CD1c-positive myeloid dendritic cell (primary cell): ENCODE results near the gene LRCH1.

Source experiments
- DNase-seq: peaks from one replicate; pipeline ENCODE4 v3.0.0-alpha.2; 2016; ENCODE audit errors: extremely low spot score

Gene LRCH1

DNA sequence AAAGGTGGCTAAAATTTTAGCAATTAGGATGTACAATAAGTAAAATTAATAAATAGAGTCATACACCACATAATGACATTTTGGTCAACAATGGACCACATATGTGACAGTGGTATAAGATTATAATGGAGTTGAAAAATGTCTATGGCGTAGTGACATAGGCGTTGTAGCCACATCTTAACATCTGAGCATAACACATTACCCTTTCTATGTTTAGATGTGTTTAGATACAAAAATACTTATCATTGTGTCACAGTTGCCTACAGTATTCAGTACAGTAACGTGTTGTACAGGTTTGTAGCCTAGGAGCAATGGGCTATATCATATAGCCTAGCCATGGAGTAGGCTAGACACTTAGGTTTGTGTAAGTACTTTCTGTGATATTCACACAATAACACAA, 111.2 kb downstream of the LRCH1 start:
- DNase-seq, result no peak

DNA sequence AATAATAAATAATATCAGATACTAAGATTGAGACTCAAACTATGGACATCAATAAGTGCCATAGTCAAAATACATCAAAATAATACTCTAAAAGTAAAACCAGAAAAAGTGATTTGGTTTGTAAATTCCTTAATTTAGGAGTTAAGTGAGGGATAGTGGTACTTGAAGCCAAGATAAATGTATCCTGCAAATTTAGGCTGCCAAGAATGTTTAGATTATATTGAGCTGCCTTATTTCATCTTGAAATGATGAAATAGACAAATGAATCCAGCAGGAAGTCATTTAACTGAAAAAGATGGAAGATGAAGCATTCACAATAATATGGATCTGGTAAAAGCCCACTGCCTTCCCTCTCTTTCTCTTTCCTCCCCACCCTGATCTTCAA, 112.3 kb downstream of the LRCH1 start:
- no peak for DNase-seq

DNA sequence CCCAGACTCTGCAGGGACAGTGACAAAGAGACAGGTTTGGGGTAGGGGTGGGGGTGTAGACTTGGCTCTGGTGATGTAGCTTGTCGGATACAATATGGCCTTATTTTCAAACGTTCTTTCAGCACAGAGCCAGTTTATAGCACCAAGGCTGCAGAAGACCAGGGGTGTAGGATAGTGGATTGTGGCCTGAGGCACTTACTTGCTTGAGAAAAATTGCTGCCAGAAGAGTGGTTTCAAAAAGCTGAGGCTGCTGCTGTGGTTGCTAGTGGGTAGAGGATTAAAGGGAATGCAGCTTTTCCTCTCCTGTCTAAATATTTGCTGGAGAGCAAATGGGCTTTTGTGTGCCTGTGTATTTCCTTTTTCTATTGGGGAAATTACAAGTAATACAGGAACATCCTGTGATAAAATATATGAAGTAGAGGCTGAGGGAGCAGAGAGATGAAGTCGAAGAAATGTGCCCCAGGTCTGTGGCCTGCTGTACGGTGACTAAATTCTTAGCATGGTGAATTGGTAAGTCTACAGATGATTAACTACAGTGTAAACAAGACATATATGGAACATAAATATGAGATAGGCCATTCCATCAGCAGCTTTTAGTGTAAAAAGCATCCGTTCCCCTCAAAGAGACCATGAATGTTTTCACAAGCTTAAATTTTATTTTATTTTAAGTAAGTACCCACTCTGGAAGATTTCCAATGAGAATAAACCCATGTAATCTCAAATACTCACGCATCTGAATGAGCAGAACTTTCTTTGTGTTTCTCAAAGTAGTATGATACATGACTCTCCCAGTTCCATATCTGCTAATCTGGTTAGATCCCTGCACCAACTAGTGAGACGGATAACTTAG, 112.9 kb downstream of the LRCH1 start:
- DNase-seq, result no peak

DNA sequence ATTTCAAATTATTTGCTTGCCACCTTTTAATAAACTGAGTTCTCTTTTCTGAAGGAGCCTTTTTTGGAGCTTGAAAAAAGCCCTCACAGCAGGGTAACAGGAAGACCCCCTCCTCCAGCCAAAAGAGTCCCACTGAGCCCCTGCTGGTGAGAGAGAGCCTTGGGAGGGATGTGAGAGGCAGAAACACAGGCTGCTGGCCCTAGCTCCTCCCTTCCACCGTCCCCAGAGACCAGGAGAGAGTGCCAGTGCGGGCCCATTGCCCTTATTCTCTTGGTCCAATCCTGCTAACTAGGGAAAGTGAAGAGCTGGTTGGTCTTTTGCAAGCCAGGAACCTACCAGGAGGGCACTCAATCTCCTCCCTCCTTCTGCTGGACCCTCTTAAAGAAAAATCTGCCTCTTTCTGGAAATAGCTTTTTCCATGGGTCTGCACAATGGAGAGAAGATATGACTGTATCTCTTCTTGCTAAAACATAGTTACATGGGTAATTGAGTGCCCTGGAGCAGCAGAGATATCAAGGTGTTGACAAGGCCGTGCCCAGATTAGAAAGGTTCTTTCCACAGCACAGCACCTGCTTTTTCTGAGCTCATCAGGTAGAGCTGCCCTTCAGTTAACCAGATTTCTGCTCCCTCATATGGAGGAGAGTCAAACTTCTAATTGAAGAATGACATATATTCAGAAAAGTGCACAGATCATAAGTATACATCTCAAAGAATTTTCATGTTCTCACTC, 113.9 kb downstream of the LRCH1 start:
- no peak for DNase-seq

DNA sequence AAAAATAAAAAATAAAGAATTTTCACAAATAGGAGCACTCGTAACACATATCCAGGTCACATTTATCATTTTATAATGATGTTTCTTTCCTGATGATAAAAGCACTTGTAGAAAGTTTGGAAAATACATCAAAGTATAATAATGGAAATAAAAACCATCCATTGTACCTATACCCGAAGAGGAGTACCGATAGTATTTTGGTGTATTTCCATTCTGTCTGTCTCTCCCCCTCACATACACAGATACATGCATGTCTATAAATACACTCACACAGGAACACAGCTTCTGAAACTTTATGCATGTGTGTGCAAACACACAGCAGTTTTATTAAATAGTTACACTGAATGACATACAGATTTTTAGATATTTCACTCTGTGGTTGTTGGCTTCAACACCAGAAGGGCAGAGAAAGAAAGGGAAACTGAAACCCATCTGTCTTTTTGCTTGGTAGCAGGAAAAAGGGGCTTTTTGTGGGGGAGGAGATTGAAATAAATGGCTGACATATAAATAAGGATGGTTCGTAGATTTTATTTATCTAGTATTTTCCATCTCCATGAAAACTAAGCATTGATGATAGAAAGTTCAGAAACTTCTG, 114.8 kb downstream of the LRCH1 start:
- DNase-seq, result no peak

DNA sequence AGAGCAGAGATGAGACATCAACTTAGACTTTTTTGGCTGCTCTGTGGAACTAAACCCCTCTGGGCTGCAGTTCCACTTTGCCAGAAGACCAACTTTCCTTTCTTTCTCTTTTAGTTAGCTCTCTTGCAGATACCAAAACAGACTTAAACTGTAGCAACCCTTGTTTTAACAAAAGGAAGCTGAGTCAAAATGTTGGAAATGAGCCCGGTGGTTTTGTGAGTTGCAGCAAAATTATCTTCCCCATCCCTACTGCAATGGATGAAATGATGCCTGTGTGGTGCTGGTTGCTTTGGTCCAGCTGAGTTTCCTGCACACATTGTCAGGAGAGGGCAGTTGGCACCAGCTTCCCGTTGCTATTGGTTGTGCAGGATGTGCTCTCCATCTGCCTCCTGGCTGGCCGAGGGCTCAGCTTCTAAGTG, 115.3 kb downstream of the LRCH1 start:
- peak; percentile 24 for DNase-seq

DNA sequence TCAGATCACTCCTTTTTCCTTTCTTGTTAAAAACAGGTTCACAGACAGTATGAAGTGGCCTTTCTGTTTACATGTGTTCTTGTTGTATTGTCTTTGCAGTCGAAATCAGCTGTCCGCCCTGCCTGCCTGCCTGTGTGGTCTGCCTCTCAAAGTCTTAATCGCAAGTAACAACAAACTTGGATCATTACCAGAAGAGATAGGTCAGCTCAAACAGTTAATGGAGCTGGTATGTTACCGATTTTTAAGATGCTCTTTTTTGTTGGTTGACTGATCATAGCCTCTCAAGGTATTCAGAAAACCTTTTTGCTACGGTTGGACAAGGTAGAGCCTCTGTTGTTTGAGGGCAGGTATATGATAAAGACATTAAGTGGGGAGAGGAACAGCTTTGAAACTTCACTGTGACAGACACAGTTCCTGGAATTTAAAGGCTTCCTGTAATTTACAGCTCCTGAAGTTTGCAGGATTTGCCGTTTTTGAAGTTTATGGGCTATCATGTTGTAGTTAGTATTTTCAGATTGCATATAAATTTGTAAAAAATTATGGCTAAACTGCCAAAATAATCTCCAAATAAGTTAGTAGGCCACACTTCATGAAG, 116.1 kb downstream of the LRCH1 start:
- DNase-seq, result no peak

DNA sequence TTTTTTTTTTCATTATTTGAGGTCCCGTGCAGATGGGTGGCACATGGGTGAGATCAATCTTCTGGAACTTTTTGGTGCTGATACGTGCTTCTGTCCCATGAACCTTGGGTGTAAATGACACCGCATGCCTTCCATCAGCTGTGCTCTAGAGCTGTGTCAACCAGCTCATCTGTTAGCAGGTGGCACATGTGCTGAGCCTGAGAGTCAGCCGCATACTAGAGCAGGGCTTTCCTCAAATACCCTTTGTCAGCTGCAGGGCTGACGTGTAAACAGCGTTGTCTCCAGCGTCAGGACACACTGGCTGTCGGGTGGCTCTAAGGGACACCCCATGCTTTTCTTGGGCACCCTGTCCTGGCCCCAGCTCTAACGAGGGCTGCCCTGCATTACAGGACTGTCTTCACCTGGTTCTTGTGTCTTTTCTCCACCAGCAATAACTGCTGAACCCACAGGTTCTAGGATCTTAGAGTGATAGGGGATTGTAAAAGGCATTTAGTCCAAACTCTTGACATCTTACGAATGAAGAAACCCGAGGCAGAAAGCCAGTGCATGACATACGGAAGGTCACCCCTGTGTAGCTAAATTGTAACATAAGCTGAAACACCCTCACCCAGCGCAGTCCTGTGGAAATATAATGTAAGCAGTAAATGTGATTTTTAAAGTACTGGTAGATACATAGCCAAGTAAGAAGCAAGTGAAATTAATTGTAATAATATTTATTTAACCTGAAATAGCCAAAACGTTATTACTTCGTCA, 119.5 kb downstream of the LRCH1 start:
- DNase-seq, result no peak

DNA sequence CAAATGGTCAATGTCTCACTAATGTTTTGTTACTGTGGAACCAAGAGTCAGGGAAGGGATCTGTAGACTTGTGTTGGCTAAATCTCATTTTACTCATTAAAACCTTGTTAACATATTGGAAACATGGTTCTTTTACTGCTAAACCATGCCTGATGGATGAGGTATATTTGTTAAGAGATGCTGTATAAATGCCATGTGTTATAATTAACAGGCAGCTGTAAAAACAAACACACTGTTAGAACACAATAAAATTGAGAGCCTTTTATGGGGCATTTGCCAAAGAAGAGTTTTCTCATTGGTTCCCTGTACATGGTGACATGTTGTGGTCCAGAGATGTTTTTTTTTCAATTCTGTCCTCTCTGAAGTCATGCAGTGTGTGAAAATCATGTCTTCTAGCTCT, 122.0 kb downstream of the LRCH1 start:
- DNase-seq, result no peak

DNA sequence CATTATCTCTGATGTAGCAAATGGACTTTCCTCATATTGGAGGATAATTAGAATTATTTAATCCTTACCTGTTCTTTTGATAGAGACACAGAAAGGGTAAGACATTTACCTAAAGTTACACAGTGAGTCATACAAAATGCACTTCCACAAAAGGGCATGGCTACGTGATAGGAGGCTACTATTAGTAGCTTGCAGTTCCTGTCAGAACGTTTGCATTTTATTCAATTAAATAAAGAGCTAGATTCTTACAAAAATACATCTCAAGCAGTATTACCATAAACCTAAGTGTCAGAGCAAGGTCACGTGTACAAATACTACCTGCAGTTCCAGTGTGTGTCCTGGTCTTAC, 123.4 kb downstream of the LRCH1 start:
- DNase-seq, result no peak

DNA sequence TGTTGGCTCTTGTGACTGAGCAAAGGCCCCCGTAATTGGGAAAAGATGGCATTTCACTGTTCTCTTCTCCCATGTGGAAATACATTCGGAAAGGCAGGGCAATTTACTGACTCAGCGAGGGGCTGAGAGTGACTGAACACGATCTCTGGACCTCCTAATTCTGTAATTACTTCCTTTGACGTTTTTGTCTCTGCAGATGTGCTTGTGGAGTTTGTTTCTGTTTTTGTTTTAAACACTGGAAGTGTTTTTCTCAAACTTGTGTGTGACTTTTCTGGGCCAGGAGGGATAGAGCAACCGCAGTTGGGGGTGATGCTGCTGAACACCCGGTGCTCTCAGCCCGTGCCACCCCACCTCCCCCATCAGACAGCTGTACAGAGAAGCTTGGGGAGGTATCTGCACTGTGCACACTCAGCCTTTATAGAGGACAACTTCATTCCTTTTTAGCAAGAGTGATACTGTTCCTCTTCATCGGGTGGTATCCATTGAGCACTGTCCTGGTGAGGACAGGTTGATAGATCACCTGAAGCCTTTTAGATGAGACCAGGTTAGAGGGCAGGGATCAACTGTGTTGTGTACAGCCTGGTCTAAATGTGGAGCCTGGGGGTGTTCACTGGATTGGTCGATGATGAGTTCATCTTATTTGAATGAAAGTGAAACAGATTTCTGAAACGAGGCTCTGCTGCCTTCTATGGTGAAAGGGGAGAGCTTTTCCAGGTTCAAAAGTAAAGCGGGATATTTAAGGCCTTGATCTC, 126.6 kb downstream of the LRCH1 start:
- no peak for DNase-seq

DNA sequence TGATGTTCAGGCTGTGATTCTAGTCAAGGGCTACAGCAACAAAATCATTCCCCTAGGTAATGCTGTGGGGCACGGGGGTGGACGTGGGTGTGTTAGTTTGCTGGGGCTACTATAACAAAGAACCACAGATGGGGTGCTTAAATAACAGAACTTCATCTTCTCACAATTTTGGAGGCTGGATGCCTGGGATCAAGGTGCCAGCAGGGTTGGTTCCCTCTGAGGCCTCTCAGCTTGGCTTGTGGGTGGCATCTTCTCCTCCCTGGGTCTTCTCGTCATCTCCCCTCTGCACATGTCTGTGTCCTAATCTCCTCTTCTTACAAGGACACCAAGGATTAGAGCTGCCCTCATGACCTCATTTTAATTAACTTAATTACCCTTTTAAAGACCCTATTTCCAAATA, 129.0 kb downstream of the LRCH1 start:
- DNase-seq, result no peak

DNA sequence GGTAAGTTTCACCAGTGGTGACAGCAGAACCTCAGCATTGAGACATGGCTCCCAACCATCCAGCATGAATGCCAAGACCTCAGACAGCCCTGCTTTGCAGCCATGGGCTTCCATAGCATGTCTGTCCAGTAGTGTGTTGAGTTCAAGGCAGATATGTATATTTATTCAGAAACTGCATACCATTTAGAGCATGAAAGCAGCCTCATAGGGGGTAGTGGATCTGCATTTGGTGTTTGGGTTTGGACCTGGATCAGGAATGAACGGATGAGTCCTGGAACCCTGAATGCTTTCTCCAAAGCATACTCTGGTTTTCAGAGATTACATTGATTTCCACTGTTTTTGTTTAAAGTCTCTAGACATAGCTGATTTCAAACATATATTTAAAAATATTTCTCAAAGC, 129.7 kb downstream of the LRCH1 start:
- no peak for DNase-seq

DNA sequence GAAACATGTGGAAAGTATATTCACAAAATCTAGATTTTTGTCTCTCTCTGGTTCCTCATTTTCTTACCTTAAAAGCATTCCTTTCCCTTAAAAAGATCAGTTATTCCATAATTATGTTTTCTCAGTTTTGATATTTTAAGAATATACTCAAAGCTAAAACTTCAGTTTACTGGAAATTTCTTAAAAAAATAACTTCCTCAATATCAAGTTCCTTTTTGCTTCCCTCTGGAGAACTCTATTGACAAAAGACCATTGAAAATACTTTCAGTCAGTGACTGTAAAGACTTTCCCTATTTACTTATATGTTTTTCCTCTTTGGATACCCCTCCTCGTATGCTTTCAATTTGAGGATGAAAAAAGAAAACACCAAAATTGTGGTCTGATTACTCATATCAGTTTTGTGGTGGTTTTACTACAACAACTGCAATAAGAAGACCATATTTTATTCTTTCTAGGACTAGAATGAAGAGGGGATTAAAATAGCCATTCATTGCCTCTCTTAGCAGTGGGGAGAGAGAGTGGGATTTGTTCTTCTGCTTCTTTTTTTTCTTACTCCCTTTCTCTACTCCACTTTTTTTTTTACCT, 130.8 kb downstream of the LRCH1 start:
- DNase-seq, result peak; percentile 42

DNA sequence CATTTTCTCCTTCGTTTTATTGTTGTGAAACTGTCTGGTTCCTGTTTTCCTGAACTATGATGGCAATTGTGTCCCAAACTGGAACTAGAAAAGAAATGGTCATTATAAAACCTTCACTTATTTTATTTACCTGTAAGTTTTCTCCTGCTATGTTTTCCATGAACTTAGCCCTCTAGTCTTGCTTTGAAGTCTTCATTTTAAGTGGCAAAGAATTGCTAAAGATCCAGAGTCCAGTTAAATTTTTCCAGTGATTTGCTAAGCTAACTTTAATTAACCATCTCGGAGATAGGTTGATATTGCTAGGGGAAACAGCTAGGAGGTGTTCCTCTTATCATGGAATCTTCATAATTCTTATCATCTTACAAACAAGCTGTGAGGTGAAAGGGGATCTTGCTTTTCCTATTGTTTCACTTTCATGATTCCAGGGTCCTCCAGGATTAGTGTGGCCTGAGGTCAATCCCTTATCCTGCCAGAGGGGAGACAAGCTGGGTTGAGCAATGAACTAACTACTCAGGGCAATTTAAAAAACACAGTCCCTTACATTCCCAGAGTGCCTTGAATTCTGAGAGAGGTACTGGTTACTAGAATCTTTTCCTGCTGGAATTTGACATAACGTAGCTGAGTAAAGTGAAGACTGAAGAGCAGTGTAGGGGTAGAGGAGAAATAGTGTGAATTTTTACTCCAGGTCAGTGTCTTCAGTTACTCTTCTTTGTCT, 131.5 kb downstream of the LRCH1 start:
- DNase-seq, result peak; percentile 20

DNA sequence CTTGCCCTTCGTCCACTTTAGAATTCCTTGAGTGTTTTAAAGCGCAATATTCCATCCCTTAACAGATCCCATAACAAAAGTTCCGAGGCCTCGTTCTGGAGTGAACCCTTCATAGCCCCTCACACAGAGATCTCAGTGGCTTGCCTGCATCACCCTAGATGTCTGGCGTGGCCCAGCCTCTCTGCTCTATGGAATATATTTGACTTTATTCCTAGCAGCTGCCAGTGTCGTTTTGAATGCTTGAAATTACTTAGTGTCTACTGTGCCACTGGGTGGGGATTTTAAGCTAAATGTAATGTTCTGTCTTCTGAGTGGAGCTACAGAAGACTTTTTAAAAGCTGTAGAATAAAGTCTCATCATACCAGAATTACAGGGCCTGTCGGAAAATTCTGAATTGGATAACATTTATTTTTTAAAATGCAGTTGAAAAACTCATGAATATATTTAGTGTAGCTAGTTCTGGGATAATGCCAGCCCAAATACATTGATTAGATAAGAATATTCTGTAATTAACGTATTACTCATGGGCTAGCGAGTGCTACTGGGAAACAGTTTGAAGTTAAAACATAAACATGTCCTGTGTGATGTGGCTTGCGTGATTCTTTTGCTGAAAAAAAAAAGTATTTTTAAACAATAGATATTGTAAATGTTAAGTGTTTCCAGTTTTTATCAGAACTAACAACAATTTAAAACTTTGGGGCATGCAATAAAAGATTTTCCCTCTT, 132.2 kb downstream of the LRCH1 start:
- DNase-seq, result no peak

DNA sequence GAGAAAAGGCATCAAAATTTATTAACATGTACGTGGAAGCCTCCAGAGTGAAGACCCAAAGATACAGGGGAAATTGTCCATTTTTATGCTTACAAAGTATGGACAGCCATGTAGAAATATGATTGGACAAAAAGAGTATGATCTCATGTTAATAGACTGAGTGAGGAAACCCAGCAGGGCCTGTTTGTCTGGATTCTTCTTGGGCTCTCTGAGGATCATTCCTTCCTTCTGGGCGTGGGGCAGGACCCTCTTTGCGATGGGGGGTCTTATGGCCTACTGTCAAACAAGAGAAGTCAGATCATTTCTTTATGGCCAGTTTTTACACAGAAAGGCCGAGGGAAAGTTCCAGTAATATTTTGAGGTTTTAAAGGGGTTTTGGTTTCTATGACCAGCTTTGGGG, 133.2 kb downstream of the LRCH1 start:
- DNase-seq, result no peak

DNA sequence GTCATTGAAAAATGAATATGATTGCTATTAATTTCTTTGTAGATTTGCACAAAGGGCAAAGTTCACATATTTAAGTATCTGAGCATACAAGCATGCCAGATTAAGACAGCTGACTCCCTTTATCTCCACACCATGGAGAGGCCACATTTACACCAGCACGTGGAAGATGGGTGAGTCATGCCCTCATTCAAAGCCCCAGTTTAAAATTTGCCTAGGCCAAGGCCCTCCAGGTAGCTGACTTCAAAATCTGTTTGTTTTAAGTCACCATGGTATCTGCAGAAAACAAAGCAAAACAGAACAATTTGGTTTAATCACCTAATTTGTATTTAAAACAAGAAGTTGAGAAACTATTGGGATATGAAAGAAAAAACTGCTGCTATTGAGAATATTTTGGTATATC, 134.8 kb downstream of the LRCH1 start:
- DNase-seq, result no peak

DNA sequence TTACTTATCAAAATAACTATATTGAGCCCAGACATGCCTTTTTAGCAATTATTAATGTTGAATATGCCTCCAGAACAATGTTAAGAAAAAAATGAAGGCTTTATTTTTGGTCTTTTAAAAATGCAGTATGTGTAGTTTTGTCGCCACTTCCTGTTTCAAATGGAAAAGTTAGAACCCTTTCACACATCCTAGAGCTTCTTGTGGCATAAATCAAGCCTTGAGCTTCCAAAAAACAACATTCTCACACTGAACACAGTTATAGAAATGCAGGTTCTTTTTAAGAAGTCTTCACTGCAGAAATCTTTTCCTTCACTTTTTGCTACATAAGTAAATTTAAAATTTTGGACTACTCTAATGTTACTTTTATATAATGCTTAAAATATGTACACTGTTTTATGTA, 135.3 kb downstream of the LRCH1 start:
- no peak for DNase-seq
